Stimulated activated CD4-positive, alpha-beta T cell treated with anti-CD3 and anti-CD28 coated beads, Interleukin-2, amount 100 ng/mL, for 4 hours (primary cell): ENCODE results near the gene NFATC2.

Experiments
- DNase-seq: peaks from one replicate; pipeline ENCODE4 v3.0.0-alpha.2; 2020; ENCODE audit warnings: low read depth

NFATC2 gene

DNA sequence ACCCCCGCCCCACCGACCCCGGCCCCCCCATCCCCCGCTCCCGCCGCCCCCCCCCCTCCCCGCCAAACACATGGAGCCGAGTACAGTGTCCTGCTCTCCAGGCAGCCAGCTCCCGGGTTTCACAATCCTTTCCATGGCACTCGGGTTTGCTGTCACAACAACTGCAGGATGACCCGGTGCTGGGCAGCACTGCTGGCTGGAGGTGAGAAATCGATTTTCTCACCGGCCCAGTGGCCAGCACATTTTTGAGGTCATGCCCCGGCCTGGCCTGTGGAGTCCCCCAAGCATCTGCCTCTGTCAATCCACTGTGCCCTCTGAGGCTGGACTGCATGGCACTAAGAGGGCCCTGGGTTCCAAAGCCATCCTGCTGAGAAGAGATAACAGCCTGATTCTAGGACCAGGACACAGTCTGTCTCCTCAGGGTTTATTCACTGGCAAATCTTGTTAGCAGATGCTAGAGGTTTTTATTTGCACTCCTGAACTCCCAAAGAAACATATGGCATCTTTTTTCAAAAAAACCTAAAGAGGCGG lies 129.5 kb downstream of the NFATC2 start:
- DNase-seq = no peak

DNA sequence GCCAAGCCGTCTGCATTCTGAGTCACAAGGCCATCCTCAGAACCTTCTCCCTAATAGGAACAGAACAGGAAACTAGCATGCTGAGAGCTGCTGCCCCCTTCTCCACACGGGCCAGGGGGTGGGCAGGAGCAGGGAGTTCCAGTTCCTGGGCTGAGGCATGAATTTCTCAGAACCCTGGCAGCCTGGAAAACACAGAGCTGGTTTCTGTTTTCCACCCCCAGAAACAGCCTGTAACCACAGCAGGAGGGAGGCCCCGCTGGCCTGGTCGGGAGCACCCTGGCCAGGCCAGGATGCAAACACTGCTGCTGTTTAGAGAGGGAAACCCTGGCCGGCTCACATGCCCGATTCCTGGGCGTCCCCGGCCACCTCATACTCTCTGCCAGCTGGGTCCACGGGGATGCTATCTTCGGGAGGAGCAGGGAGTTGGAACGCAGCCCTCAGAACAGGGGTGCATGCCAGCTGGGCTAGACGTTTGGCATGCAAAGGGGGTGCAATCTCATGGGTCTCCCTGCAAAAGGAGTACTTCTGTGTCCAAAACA lies 130.1 kb downstream of the NFATC2 start:
- DNase-seq = no peak

DNA sequence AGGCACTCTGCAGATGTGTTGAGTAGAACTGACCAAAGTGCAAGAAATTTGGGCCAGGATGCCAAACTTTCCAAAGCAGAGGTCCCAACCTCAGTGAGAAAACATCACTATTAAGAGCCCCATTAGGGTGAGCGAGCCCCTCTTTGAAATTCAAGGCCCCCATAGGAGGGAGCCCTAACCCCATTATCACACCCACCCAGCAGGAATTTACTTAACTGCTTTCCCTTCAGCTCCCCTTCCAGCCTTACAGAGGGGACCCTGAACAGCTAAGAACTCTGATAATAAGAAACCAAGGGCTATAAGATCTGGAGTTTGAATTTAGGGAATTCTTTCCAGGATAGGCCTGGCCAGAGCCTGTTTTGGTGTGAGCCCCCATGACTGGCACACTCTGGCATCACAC lies 130.6 kb downstream of the NFATC2 start:
- DNase-seq = no peak

DNA sequence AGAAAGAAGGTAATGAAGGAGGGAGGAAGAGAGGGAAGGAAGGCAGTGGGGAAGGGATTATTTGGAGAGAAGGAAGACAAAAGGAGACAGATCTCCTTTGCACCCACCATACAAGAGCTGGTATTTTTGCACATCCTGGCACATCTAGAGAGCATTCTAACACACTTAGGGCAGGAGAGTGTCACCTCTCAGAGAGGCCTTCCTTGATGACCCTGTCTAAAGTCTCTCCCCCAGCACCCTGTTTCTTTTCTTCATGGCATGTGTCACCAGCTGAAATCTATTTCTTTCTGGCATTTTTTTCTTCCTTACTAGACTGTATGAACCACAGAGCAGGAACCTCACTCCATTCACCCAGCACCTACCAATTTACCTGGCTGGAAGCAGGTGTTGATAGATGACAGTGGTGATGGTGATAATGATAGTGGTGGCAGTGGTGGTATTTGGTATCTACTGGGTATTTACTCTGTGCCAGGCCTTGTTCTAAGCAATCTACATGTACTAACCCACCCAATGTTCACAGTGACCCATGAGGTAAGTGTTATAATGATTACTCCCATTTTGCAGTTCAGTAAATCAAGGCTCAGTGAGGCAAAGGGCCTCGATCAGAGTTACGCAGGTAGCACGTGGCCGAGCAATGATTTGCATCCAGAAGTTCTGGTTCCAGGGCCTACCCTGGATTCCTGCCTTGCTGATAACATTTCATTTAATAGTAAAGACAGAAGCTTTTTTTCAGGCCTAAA lies 131.8 kb downstream of the NFATC2 start:
- no peak for DNase-seq

DNA sequence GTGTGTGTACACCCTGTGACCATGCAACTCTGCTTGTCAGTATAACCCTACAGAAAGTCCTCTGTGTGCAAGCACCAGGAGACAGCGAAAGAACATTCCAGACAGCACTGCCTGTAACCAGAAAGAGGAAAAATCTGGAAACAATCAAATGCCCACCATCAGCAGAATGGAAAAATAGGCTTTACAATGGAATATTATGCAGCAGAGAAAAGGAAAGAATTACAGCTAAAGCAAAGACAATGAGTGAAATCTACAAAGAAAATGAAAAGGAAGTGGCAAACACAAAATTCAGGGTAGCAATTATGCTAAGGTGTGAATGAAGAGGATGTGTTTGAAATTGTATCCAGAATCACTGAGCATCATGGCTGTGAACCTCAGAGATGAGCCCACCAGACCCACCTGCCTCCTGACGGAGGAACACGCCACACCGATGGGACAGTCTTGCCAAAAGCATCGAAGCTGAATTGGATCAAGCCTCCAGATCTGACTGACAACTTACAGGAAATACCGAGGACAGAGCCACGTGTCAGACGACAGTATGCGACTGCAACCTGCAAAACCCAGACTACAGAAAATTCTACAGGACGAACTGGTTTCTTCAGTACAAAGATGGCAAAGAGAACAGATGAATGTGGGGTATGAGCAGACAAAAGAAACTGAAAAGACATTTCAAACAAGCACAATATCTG lies 133.2 kb downstream of the NFATC2 start:
- DNase-seq = no peak

DNA sequence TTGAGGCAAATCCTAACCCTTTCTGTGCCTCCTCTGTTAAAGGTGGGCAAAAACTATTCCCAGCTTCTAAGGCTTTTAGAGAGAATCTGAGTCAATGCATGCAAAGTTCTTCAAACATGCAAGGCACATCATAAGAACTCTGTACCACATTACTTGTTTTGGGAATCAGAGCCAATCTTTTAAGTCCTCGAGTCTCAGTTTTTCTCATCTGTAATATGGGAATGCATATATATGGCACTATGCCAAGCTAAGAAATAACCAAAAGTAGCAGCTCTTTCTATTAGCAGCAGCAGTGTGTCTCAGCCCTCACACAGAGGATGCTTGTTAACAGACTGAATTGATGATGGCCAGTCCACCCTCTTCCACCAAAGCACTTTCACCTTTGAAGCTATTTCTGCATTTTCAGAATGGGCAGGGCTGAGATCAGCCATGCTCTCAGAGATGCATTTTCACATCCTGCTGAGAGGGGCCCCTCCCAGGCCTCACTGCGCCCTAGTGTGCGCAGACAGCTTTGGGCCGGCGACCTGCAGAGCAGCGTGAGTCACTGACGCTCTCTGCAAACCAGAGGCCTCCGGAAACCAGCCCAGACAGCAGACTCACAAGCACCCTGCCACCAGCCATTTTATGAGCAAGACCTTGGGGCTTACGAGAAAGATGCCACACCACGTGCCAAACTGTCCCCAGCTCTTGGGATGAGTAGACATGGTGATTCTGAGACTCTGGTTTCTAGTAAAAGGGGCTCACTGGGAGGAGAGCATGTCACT lies 138.0 kb downstream of the NFATC2 start:
- DNase-seq = peak; percentile 71

DNA sequence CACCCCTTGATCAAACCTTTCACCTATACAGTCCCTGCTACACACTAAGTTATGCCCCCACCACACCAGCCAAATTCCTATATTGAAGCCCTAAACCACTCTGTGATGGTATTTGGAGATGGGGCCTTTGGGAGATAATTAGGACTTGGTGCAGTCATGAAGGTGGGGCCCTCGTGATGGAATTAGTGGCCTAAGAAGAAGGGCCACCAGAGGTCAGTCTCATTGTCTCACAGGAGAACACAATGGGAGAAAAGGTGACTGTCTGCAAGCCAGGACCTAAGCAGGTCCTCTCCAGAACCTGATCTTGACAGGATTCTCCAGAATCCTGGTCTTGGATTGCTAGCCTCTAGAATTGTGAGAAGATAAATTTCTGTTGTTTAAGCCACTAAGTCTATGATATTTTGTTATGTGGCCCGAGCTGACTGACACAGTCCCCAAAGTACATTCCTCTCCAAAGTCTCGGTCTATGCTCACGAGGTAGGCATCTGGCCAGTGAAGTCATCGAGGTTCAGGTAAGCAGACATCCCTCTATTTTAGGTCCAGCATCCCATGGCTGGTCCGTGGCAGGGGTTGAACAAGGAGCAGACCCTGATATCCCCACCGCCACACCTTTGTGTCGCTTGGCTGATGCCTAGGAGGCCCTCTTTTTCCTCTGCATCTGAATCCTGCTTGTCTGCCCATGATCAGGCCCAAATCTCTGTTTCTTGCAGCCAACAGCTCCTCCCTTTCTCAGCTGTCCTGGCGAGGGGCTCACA lies 138.9 kb downstream of the NFATC2 start:
- no peak for DNase-seq

DNA sequence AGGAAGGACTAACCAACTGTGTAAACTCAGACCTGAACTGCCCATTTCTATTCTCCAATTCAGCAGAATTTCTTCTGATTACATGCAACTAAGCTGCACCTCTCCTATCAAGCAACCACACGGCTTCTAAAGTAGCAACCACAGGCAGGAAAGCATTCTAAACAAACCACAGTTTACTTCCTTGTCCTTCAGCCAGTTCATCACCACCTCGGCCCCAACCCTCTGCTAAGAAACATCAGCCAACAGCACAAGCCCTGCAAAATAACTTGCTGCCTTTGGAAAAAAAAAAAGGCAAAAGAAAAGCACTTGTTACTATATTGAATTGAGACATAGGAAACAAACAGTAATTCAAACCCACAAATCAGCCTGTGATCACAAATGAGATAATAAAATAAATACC lies 140.3 kb downstream of the NFATC2 start:
- DNase-seq = no peak

DNA sequence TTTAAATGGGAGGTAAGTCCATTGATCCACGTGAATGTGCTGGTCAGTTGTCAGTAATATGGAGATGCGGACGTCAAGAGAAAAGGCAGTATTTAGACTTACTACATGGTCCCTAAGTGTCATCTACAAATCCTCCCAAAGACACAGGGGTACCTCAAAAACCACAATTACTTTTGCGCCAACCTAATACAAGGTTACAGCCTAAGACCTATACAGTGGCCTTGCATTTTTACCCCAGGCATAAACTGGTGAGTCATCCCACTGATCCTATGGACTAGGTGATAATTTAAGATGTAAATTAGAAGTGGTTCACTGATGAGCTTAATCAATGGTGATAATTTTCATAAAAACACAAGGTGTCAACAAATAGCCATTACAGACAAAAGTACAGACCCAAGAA lies 141.0 kb downstream of the NFATC2 start:
- no peak for DNase-seq

DNA sequence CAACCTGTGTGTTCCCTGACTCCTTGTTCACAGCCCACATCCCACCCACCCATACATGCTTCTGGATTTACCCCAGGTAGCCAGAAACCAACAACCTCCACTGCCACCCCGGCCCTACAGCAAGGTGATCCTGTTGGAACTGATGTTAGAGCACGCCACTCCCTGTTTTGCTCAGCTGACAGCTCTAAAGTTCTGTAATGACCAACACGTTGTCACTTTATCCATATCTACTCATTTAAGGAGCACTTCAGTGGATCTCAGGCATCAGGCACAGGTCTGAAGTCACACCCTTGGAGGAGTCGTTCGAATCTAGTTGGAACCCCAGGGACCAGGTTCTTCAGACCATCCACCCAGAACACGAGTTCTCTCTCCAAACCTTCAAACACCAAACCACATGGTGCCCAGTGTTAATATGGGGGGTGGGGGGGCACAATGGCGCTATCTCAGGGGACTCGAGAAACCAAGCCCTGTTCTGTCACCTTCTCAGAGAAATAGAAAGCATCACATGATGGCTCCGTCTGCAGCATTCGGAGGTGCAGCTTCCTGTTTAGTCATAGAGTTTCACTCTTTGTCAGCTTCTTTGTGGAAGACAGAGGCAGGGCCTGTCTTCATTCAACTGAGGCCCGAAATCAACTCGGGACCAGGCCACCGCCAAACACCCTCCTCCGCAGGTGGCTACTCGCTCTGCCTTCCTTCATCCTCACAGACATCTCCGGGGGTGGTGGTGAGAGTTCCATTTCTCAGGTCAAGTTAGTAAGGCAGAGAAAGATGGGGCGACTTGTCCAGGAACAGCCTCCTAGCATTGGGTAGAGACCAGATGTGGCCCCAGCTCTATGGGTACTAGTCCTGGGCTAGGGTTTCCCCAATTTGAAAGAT lies 142.2 kb downstream of the NFATC2 start:
- DNase-seq = peak; percentile 69

DNA sequence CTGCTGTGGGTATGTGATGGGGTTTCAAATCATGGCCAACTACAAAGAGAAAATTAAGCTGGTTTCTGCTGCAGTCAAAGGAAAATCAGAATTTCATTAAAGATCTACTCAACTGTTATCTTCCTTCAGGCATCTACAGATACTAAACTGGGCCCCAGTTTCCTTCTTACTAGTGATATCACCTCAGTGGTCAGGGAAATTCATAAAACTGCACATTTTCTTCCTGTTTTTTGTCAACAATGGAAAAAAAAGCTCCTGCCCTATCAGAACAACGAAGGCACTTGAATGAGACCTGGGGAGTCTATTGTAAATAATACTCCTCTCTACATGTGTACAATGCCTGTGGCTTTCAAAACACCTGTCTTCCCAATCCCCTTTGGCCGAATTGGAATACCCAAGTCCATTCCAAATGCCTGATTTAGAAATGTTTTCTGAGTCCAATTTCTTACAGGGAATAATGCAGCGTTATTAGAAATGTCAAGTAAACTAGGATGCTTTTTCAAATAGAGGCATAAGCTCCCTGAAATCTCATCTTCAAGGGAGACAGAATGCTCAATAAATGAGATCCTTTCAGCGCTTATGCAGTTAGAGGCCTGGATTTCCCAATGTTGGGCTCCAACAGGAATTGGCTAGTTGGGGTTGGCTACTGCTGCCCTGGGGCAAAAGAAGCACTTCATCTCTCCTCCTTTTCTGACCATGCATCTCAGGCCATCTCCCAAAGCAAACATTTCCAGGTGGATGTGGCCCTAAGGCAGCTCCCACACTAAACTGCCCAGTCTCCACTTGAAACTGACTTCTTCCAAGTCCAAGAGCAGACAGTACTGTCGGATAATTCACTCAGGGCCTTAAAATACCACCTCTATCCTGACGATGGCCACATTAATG lies 143.3 kb downstream of the NFATC2 start:
- no peak for DNase-seq

DNA sequence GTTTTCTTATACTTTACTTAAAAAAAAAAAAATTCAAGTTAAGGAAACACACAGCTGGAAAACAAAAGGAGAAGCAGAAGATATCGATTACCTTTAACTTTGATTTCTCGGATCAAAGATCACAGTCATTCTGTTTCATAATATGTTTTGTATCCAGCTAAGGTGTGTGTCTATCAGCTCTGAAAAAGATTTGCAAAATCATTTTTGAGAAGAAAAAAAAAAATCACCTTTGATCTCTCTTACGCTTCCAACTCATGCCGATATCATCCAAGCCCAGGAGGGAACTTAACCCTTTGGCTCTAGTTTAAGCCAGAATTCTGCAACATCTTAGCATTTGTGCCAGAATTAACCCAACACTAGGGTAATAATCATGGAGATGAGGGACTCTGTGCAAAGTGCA lies 144.0 kb downstream of the NFATC2 start:
- no peak for DNase-seq

DNA sequence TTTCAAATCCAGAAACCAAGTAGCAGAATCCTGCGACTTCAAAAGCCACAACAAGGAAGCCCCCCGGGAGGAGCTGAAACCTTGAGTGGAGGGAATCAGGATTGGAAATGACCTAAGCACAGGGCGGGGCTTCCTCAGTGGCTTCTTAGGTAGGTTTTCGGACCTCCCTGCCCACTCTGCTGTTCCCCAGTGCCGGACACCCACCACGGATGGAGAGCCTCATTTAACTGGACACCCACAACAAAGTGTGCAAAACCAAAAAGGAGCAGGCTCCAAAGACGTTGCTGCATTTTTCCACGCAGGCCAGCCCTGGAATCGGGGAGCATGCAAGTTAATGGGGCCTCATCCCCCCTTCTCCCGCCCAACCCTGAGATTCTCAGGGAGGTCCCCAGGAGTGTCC lies 144.4 kb downstream of the NFATC2 start:
- no peak for DNase-seq

DNA sequence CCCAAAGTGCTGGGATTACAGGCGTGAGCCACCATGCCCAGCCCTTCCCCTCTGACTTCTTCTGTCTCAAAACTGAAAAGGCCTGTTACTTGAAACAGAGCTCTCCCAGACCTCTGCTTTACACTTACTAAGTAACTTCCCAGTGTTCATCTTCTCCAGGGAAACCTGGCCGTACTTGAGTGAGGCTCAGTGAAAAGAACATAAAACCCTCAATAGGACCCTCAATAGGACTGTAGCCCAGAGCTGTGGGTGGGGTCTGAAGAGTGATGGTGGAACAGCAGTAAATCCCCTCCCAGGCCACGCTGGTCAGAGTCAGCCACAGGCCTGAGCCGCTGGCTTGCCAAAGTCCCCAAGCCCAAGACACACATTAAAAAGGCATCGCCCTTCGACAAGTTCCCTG lies 145.4 kb downstream of the NFATC2 start:
- DNase-seq = no peak

DNA sequence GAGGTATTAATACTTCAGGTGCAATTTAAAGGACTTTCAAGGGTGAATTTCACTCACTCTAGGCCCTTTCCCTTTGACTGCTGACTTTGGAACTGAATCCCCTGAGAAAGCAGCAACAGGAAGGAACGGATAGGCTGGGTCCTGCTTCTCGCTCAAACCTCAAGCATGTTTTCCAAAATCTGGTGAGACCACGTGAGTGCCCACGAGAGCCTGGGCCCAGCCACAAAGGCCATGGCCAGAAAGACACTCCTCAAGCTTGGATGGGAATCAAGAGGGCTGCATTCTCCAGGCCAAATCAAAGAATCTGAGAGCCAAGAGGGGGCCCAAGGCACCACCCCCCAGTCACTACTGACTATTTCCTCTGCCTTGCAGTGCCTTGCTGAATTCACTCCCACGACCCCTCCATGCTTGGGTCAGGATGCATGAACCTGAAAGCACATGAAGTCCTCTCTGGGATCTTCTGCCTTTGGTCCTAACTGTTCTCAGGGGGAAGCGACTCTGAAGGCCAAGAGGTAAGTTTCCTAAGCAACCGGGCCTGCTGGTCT lies 146.1 kb downstream of the NFATC2 start:
- no peak for DNase-seq

DNA sequence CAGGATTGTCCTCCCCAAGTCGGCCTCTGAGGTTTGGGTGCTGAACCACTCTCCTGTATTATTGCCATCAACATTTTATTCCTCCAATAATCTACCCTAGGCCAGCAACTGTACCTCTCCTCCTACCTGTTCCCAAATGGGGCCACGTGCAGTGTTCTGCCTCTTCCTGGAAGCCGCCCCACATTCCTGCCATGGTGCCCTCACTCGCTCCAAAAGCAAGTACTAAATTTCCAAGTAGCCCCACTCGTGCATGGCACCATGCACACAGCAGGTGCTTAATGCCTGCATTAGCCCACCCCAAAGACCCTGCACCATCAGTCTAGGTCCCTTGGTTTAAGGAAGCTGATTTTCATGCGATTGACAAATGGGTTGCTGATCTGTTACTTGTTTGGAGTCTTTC lies 147.8 kb downstream of the NFATC2 start:
- no peak for DNase-seq

DNA sequence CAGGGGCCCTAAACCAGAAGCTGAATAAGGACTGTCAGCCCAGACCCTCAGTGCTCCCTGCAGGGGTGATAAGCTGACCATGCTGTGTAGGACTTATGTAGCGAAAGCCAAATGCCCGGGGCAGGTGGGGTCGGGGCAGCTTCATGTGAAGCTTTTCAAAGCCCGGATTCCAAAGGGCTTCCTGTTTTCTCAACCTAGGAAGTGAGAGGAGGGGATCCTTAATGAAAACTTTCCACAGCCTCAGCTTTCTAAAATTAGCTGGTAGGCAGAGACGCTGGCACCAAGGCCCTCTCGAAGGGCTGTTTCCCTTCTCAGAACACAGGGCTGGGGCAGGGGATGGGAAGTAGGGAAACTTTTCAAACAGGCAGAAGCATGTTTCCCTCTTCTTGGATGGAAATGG lies 148.9 kb downstream of the NFATC2 start:
- DNase-seq = no peak

DNA sequence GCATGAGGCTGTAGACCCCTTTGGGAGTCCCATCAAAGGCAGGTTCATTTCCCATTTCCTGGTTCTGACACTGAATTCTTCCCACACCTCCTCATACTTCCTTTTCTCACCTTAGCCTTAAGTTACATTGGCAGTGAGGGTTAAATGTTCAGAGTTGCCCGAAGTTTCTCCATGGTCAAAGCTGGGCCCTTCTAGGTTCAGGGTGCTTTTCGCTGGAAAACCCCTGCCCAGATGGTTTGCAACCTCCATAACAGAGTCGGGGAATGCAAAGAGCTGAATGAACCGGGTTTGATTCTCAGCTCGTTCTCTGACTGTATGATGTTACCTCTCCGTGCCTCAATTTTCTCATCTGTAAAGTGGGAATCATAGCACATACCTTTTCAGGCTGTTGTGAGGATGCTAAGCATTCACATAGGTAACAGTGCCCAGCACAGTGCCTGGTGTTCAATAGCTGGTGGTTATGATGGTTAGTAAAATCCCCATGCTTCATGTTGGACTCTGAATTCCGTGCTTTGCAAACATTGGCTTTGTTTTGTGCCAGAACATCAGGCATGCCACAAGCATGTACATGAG lies 149.8 kb downstream of the NFATC2 start:
- DNase-seq = no peak

DNA sequence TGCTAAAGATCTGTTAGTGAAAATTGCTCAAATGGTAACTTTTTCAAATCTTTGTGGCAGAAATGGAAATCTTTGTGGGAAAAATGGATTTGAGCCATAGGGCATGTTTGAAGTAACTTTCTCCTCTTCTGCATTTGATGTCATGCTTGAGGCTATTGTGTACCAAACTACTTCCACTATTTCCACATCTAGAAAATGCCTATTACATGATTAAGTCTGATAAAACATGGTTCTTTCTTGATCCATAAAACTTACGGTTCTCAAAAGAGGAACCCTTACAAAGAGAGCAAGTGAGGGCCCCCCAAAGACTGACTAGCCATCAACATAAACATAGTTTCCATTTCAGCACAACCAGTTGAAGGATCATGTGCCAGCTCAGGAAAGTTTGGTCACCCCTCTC lies 150.6 kb downstream of the NFATC2 start:
- DNase-seq = no peak
